Heart left ventricle (tissue), 13 donors: Measurements from ENCODE around the gene MRPL19.

Experiments
- POLR2A ChIP-seq, 2 donors: fragments of 450-650 bp; IDR thresholded peaks; one replicate each; pipeline ENCODE4 v1.6.1; 2017; ENCODE audit warnings: antibody characterized with exemption in 2 of 2, mild to moderate bottlenecking in 2 of 2, moderate library complexity in 2 of 2
- TF ChIP-seq, protein P1 (sequence below), 12 donors: fragments of 200-600 bp; sonication (generic) in 4 of 12; IDR thresholded peaks; one replicate each; pipeline versions ENCODE4 v1.5.0 to v1.8.0; 2018 to 2022; ENCODE audit warnings: antibody characterized with exemption in 12 of 12, mild to moderate bottlenecking in 5 of 12
- donor health status: ischemic (EF 13 %, LVEDD 7.1; RV severe dilation, severe dysfunction).
- donor health status: DM: no; HTN: yes; CAD: no.
- donor health status: DM: no; HTN: no; CAD: no.
- donor health status: ischemic (EF 25% LVEDD 6.9; RV normal size, moderate dysfunction).
- donor health status: ischemic (EF 25% LVEDD 5.7; RV mildly dilated, moderate dysfunction).
- donor health status: ischemic (EF 35%, LVEDD 5.7; RV mildly dilated, moderate dysfunction).
- donor health status: nonischemic (EF 11% LVEDD 7.7; RV severe dilation, severe dysfunction).
- donor health status: DM: yes; HTN: yes; CAD: no.
- donor health status: PGD.
- donor health status: ischemic (EF 29% LVEDD 5.4; RV normal size, mild dysfunction).
- donor health status: nonischemic (EF 23%, LVEDD 6.1; RV moderate dilation, normal function).

GRCh38 chr2:75728614-75729419, 82.2 kb downstream of the MRPL19 start:
- no peak for TF ChIP-seq POLR2A (IDR thresholded peaks at IDR 0.05)
- TF ChIP-seq, protein P1, sequence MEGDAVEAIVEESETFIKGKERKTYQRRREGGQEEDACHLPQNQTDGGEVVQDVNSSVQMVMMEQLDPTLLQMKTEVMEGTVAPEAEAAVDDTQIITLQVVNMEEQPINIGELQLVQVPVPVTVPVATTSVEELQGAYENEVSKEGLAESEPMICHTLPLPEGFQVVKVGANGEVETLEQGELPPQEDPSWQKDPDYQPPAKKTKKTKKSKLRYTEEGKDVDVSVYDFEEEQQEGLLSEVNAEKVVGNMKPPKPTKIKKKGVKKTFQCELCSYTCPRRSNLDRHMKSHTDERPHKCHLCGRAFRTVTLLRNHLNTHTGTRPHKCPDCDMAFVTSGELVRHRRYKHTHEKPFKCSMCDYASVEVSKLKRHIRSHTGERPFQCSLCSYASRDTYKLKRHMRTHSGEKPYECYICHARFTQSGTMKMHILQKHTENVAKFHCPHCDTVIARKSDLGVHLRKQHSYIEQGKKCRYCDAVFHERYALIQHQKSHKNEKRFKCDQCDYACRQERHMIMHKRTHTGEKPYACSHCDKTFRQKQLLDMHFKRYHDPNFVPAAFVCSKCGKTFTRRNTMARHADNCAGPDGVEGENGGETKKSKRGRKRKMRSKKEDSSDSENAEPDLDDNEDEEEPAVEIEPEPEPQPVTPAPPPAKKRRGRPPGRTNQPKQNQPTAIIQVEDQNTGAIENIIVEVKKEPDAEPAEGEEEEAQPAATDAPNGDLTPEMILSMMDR (IDR thresholded peaks at IDR 0.05) = no peak
